Measurements from ENCODE around the gene ANKRD40CL.
"Not testable (repeated sequence)": the region's sequence is repeated elsewhere in the genome, so short reads cannot be mapped to it uniquely, and the experiment has no call there.

ANKRD40CL gene

DNA sequence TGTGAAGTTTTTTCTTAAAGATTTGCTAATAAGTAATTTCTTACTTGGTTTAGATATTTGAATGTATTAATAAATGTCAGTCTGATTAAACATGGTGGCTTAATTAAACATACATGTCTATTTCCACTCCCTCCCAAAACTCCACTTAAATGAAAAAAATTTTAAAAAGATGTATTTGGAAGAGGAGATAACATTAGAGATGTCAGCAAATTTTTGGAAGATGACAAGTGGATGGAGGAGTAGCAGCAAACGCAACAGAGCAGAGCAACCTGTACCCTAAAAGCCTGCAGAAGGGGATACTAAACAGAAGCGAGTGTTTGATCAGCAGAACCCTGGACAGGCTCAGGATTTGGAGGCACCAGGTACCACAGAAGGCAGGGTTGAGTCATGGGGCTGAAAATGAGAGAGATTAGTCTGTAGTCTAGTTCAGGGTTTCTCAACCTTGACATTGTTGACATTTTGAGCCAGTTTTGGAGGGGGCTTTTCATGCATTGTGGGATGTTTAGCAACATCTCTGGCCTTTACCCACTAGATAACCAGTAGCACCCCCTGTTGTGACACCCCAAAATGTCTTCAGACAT is 30.1 kb downstream of the ANKRD40CL start:
- TF ChIP-seq, protein P1, sequence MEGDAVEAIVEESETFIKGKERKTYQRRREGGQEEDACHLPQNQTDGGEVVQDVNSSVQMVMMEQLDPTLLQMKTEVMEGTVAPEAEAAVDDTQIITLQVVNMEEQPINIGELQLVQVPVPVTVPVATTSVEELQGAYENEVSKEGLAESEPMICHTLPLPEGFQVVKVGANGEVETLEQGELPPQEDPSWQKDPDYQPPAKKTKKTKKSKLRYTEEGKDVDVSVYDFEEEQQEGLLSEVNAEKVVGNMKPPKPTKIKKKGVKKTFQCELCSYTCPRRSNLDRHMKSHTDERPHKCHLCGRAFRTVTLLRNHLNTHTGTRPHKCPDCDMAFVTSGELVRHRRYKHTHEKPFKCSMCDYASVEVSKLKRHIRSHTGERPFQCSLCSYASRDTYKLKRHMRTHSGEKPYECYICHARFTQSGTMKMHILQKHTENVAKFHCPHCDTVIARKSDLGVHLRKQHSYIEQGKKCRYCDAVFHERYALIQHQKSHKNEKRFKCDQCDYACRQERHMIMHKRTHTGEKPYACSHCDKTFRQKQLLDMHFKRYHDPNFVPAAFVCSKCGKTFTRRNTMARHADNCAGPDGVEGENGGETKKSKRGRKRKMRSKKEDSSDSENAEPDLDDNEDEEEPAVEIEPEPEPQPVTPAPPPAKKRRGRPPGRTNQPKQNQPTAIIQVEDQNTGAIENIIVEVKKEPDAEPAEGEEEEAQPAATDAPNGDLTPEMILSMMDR (IDR thresholded peaks at IDR 0.05; ENCODE audit: insufficient read depth, missing control alignments): no peak
- FAIRE-seq (no peak), DNase-seq (ENCODE audit: insufficient read length, low spot score) (no peak)

DNA sequence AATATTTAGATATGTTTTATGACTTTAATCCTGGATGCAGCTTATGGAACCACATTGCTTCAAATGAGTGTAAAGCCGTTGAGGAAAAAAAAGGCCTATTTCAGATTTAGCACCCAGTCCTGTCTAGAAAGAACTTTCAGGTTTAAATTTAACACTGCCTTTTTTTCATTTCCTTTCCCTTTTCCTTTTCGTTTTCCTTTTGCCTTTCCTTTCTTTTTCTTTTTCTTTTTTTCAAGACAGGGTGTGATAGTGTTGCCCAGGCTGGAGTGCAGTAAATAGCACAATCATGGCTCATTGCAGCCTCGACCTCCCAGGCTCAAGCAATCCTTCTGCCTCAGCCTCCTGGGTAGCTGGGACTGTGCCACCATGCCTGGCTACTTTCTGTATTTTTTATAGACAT is 32.0 kb downstream of the ANKRD40CL start:
- DNase-seq (ENCODE audit: insufficient read length, low spot score) (no peak), FAIRE-seq (no peak)
- TF ChIP-seq, protein P1 (IDR thresholded peaks at IDR 0.05; ENCODE audit: insufficient read depth, missing control alignments): no peak

DNA sequence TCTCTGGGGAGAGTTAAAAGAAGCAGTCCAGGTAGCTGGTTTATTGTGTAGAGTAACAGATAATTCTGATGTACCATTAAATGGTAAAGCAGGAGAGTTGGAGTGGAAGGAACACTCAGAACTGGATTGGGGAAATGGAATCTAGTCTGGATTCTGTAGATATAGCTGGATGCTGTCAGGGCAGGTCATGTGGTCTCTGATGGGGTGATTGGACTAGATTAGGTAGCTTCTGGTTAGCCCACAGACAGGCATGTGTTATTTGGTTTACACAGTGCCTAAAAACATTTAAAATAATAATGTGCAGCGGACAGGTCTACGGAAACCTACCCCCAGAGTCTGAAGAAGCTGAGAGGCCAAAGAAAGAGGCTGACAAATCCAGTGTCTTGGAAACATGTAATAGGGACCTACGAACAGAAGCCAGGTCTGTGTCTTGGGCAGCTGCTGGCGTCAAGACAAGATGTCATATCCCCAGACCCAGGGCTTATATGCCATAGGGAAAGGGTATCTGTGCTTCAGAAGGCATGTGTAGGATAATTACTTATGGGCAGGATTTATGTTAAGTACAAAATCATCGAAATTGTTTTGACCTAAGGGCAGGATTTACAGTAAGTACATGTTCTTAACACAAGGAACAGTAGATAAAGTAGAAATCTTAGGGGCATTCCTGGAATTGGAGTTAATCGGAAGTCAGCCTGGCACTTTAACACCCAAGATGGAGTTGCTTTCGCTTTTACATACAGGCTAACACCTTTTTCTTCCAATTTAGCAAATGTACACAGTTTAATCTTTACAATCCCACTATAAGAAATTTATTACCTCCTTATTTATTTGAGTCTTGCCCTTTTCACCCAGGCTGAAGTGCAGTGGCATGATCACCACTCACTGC is 35.5 kb downstream of the ANKRD40CL start:
- FAIRE-seq (no peak), DNase-seq (ENCODE audit: insufficient read length, low spot score) (no peak)
- TF ChIP-seq, protein P1 (IDR thresholded peaks at IDR 0.05; ENCODE audit: insufficient read depth, missing control alignments): no peak

DNA sequence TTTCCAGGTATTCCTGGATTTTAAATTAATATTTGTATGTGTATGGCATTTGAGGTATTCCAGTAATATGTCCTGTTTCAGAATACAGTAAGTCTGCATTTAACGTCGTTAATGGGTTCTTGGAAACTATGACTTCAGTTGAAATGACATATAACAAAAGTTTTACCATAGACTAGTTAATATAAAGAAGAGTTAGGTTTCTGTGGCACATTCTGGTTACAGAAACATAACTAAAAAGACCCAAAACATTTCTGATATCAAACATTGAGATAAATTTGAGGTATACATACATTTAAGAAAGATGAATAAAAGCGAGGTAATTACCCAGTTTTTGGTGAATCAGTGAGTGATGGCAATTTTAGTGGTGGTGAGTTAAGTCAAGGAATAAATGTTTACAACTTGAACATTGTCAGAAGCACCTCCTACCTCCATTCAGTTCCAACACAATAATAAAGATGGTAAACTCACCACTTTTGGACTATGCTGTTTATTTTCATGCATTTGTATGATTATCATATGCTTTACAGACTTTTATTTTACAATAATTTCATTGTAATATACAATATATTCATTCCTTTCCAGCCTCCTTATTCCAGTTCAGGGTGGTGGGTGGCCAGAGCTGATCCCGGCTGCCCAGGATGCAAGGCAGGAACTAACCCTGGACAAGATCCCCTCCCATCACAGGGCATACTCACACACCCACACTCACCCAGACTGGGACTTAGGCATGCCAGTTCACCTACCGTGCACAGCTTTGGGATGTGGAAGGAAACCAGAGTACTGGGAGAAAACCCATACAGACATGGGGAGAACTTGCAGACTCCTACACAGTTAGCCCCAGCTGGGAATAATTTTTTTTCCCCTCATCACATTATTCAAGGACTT is 38.2 kb downstream of the ANKRD40CL start:
- TF ChIP-seq, protein P1 (IDR thresholded peaks at IDR 0.05; ENCODE audit: insufficient read depth, missing control alignments): no peak
- DNase-seq (ENCODE audit: insufficient read length, low spot score): no peak
- FAIRE-seq: no peak

DNA sequence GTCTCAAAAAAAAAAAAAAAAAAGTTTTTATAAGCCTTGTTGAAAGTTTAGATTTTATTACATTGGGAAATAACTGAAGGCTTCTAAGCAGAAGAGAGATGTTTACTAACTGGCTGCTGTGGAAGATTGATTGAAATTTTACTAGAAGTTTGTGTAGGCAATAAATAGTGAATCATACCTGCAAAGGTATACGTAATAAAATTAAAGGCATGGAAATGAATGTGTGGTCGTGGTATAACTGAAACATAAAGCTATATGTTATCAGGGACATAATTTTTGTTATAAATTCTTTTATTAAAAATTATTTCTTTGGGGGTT is 39.2 kb downstream of the ANKRD40CL start:
- TF ChIP-seq, protein P1 (IDR thresholded peaks at IDR 0.05; ENCODE audit: insufficient read depth, missing control alignments): no peak
- FAIRE-seq (no peak), DNase-seq (ENCODE audit: insufficient read length, low spot score) (no peak)

DNA sequence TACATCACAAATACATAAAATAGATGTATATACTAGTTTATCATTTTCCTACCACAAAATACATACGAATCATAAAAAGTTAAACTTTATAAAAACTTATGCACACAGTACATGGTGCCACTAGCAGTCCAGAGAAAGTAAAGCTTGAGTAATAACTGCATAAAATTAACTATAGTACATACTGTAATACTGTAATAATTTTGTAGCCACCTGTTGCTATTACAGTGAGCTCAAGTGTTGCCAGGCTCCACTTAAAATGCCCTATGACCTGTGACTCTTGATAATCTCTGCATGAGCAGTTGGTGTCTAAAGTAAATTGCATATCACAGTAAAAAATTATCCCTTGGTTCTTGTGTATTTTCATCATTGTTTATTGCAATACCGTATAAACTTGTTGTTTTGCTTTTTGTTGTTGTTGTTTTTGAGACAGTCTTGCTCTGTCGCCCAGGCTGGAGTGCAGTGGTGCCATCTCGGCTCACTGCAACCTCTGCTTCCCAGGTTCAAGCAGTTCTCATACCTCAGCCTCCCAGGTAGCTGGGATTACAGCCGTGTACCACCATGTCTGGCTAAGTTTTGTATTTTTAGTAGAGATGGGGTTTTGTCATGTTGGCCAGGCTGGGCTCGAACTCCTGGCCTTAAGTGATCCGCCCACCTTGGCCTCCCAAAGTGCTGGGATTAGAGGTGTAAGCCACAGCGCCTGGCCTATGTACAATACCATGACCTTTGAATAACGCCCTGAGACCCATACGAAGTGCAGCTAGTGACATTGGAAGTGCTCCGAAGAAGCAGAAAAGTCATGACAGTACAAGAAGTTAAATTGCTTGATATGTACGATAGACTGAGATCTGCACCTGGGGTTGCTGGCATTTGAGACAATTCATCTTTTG is 41.3 kb downstream of the ANKRD40CL start:
- no peak for FAIRE-seq
- TF ChIP-seq, protein P1 (IDR thresholded peaks at IDR 0.05; ENCODE audit: insufficient read depth, missing control alignments): no peak
- no peak for DNase-seq (ENCODE audit: insufficient read length, low spot score)

DNA sequence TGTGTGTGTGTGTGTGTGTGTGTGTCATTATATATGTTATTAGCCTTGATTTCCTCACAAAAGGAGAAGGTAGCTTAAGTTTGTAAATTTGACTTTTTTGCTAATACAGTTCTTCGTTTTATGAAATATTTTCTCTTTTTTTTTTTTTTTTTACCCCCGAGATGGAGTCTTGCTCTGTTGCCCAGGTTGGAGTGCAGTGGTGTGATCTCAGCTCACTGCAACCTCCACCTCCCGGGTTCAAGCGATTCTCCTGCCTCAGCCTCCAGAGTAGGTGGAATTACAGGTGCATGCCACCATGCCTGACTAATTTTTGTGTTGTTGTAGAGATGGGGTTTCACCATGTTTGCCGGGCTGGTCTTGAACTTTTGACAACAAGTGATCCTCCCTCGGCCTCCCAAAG is 42.7 kb downstream of the ANKRD40CL start:
- FAIRE-seq; DNase-seq (ENCODE audit: insufficient read length, low spot score): not testable (repeated sequence)
